SIG-M5 (cell line): Measurements from ENCODE around the gene RBM46.

Experiments used
- DNase-seq: peaks from one replicate; lab custom pipeline; 2025; lab: John Stamatoyannopoulos, UW

Gene RBM46

GRCh38 chr4:154781126-154781982 lies at the start of gene RBM46:
Gene RBM46, plus strand, starts transcription at chr4:154781272. Its CDS starts 15,481 bp downstream, at chr4:154796753.
- DNase-seq: no peak

GRCh38 chr4:154731756-154732155 lies 49.3 kb upstream of the RBM46 start:
- no peak for DNase-seq

GRCh38 chr4:154732669-154733068 lies 48.4 kb upstream of the RBM46 start:
- DNase-seq: no peak

- DNase-seq: no peak
Measured at GRCh38 chr4:154736770-154737169, 44.3 kb upstream of the RBM46 start.

- DNase-seq: no peak
Measured at GRCh38 chr4:154738426-154738825, 42.6 kb upstream of the RBM46 start.

- DNase-seq: no peak
Measured at GRCh38 chr4:154739111-154739510, 42.0 kb upstream of the RBM46 start.

GRCh38 chr4:154740462-154740861 lies 40.6 kb upstream of the RBM46 start:
- no peak for DNase-seq

- no peak for DNase-seq
Measured at GRCh38 chr4:154741131-154741665, 39.9 kb upstream of the RBM46 start.

GRCh38 chr4:154741922-154742850 lies 38.9 kb upstream of the RBM46 start:
- no peak for DNase-seq

- DNase-seq: no peak
Measured at GRCh38 chr4:154743683-154744340, 37.3 kb upstream of the RBM46 start, which contains the start of gene LRAT. Gene LRAT, plus strand, starts transcription at chr4:154744000. Its CDS starts 327 bp downstream, at chr4:154744327.

- DNase-seq: no peak
Measured at GRCh38 chr4:154744341-154744926, 36.6 kb upstream of the RBM46 start.

- no peak for DNase-seq
Measured at GRCh38 chr4:154757713-154758112, 23.4 kb upstream of the RBM46 start.

GRCh38 chr4:154760895-154761294 lies 20.2 kb upstream of the RBM46 start:
- DNase-seq: no peak

GRCh38 chr4:154778264-154778663 lies 2.8 kb upstream of the RBM46 start:
- DNase-seq: no peak

GRCh38 chr4:154779362-154779947 lies 1.6 kb upstream of the RBM46 start:
- DNase-seq: no peak

GRCh38 chr4:154781983-154782293 lies 866 bp downstream of the RBM46 start:
- DNase-seq: no peak

- DNase-seq: no peak
Measured at GRCh38 chr4:154807042-154807630, 26.1 kb downstream of the RBM46 start.

- no peak for DNase-seq
Measured at GRCh38 chr4:154818230-154818629, 37.2 kb downstream of the RBM46 start.

- DNase-seq: no peak
Measured at GRCh38 chr4:154822775-154823174, 41.7 kb downstream of the RBM46 start.

GRCh38 chr4:154836030-154836429 lies 55.0 kb downstream of the RBM46 start:
- DNase-seq: no peak

GRCh38 chr4:154836513-154836912 lies 55.4 kb downstream of the RBM46 start:
- no peak for DNase-seq
